B cell (primary cell): ENCODE measurements around the gene HHAT. TPM values are rescaled to one million over a fixed set of nuclear protein-coding genes. Genes with fewer than 3 reads are reported as not detected.
A peak's percentile ranks its signal among the peaks of the same experiment; 100 is the strongest.

ENCODE experiments used
- ATAC-seq: fragments of 200-7000 bp; cut with Tn5 transposase; one replicate; pipeline ENCODE4 v1.10.0; 2021; ENCODE audit warnings: low read depth, mild to moderate bottlenecking, moderate number of reproducible peaks, moderate library complexity
- CTCF ChIA-PET: fragments of 350-600 bp; sonication (Branson Sonifier 250); formaldehyde crosslinking; loops from one replicate; lab custom pipeline; 2021; ENCODE audit warnings: antibody characterized with exemption, inconsistent platforms; lab: Charles Lee
- POLR2A ChIA-PET: fragments of 350-600 bp; sonication (Branson Sonifier 250); formaldehyde crosslinking; loops from one replicate; lab custom pipeline; 2021; ENCODE audit warnings: antibody characterized with exemption; lab: Charles Lee
- DNase-seq: peaks from one replicate; pipeline ENCODE4 v3.0.0; 2013
- H2AFZ ChIP-seq: 2 replicates; pipeline ENCODE4 v1.6.1; 2012; ENCODE audit warnings: mild to moderate bottlenecking, low read depth, low read length; ENCODE audit not compliant: insufficient read depth, poor library complexity, severe bottlenecking
- H3K27ac ChIP-seq, 2 donors: 1 replicate in 1 of 2; 2 replicates in 1 of 2; pipeline ENCODE4 v1.5.1; 2012 to 2013; ENCODE audit warnings: low read length in 2 of 2, mild to moderate bottlenecking in 2 of 2, moderate library complexity in 1 of 2
- H3K27me3 ChIP-seq, 4 experiments: fragments of 200-600 bp in 1 of 4; sonication (generic) in 1 of 4; replicated peaks in 1 of 4; 1 replicate in 2 of 4; 2 replicates in 2 of 4; pipeline versions ENCODE4 v1.6.1 to v1.7.0; 2013 to 2016; ENCODE audit warnings: low read length in 3 of 4, mild to moderate bottlenecking in 2 of 4, mixed read lengths in 1 of 4, moderate library complexity in 1 of 4; ENCODE audit not compliant: insufficient read depth in 4 of 4, control insufficient read depth in 3 of 4; ENCODE audit errors: control extremely low read depth in 1 of 4
- H3K36me3 ChIP-seq, 2 experiments: replicated peaks in 1 of 2; 1 replicate in 1 of 2; 2 replicates in 1 of 2; pipeline versions ENCODE4 v1.6.1 to v1.7.1; 2013; ENCODE audit warnings: low read length in 1 of 2; ENCODE audit not compliant: insufficient read depth in 2 of 2, control insufficient read depth in 1 of 2; ENCODE audit errors: control extremely low read depth in 1 of 2, extremely low read depth in 1 of 2
- H3K4me1 ChIP-seq, 2 donors: fragments of 200-600 bp in 1 of 2; sonication (generic) in 1 of 2; 1 replicate in 1 of 2; 2 replicates in 1 of 2; pipeline versions ENCODE4 v1.5.1 to v1.6.1; 2013 to 2017; ENCODE audit warnings: low read length in 2 of 2; ENCODE audit not compliant: control insufficient read depth in 2 of 2, insufficient read depth in 2 of 2
- H3K4me2 ChIP-seq: replicated peaks from 2 replicates; pipeline ENCODE3; 2012; ENCODE audit warnings: mild to moderate bottlenecking, low read depth, low read length; ENCODE audit not compliant: poor library complexity, severe bottlenecking
- H3K4me3 ChIP-seq, 5 experiments: fragments of 200-600 bp in 1 of 5; sonication (generic) in 1 of 5; 1 replicate in 3 of 5; 2 replicates in 2 of 5; pipeline versions ENCODE4 v1.5.1 to v1.7.0; 2011 to 2016; ENCODE audit warnings: low read length in 4 of 5, mild to moderate bottlenecking in 4 of 5, low read depth in 2 of 5, control low read depth in 1 of 5, moderate library complexity in 1 of 5; ENCODE audit not compliant: insufficient read depth in 1 of 5; ENCODE audit errors: control extremely low read depth in 1 of 5, extremely low read depth in 1 of 5
- H3K79me2 ChIP-seq: fragments of 200-600 bp; sonication (generic); one replicate; pipeline ENCODE4 v1.6.0; 2016; ENCODE audit warnings: low read length; ENCODE audit not compliant: control insufficient read depth, insufficient read depth
- H3K9ac ChIP-seq: fragments of 200-600 bp; sonication (generic); 2 replicates; pipeline ENCODE4 v1.6.1; 2017; ENCODE audit warnings: mild to moderate bottlenecking, low read length, moderate library complexity
- H3K9me3 ChIP-seq, 3 donors: one replicate each; pipeline versions ENCODE4 v1.6.1 to v1.7.1; 2013; ENCODE audit warnings: low read length in 2 of 3; ENCODE audit not compliant: control insufficient read depth in 2 of 3, insufficient read depth in 1 of 3; ENCODE audit errors: control extremely low read depth in 1 of 3
- H4K20me1 ChIP-seq: 2 replicates; pipeline ENCODE4 v1.6.0; 2012; ENCODE audit warnings: mild to moderate bottlenecking, low read length; ENCODE audit not compliant: insufficient read depth, control insufficient read depth, poor library complexity, severe bottlenecking
- H3K27ac Mint-ChIP-seq: one replicate; pipeline ENCODE4 v1.8.0; 2021; ENCODE audit warnings: mixed read lengths
- H3K27me3 Mint-ChIP-seq: one replicate; pipeline ENCODE4 v1.8.0; 2021; ENCODE audit warnings: mixed read lengths
- H3K4me1 Mint-ChIP-seq: one replicate; pipeline ENCODE4 v1.8.0; 2021; ENCODE audit warnings: mixed read lengths
- H3K4me3 Mint-ChIP-seq: one replicate; pipeline ENCODE4 v1.8.0; 2021; ENCODE audit warnings: mixed read lengths
- H3K9me3 Mint-ChIP-seq: one replicate; pipeline ENCODE4 v1.8.0; 2022; ENCODE audit warnings: mixed read lengths; ENCODE audit not compliant: insufficient read depth
- EZH2 ChIP-seq: IDR thresholded peaks from 2 replicates; pipeline ENCODE4 v1.6.1; 2012; ENCODE audit warnings: borderline replicate concordance, low read depth, mild to moderate bottlenecking, moderate library complexity, low read length; ENCODE audit not compliant: insufficient read depth, poor library complexity, severe bottlenecking
- WGBS: methylation state at CpG from one replicate; pipeline ENCODE4 v1.1.5; 2013; ENCODE audit warnings: missing lambda C conversion rate; ENCODE audit not compliant: insufficient coverage; 5-methylcytosine and 5-hydroxymethylcytosine counted together
- intact Hi-C: fragments of 100-400 bp; cut with micrococcal nuclease; formaldehyde crosslinking; loops from one replicate; pipeline ENCODE4 v1.10.0; 2022
- polyA plus RNA-seq: library from polyadenylated mRNA; depleted of rRNA; stranded (reverse); fragments of >200 nt; gene quantifications from 2 replicates; pipeline ENCODE4 v1.2.3, GENCODE V29; 2012
- total RNA-seq, 2 donors: library from RNA; stranded (reverse); fragments of 120-200 nt in 1 of 2; gene quantifications; 1 replicate in 1 of 2; 2 replicates in 1 of 2; pipeline versions ENCODE4 v1.2.3 to v1.2.4, GENCODE V29; 2013 to 2022
- TF ChIP-seq, protein P1 (sequence below): fragments of 200-600 bp; IDR thresholded peaks from one replicate; pipeline ENCODE4 v1.8.0; 2022; ENCODE audit warnings: antibody characterized with exemption, mild to moderate bottlenecking

The HHAT gene
- total and polyA plus RNA-seq, 2 donors (not counting 1 experiment from before 2014, with no cell fraction given), result 4.0 to 28.2 TPM

DNA sequence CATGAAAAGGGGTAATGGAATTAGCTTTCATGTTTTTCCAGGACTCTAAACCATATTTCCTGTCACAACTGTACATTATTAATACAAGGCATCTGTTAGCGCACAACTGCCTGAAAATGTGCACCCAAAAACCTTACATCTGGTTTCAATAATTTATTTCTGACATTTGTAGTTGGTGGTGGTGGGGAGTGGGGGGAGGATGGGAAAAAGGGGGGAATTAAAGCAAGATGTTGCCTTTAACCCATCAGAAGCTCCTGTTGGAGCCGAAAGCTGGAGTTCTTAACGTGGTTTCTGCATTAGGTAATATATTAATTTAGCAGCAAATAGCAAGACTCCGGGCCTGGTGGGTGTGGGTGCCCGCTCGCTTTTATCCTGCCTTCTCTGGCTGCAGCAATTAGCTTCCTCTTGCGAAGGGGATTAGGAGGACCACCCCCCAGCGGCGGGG lies 36.9 kb upstream of the HHAT start:
- no peak for DNase-seq
- Histone ChIP-seq H3K27ac (no peak overlapping the region), H3K9me3 (no peaks in the 10 kb centered on the region), H3K4me1 (peaks cover 12 to 14% of the 10 kb centered on the region in 2 donors), H4K20me1 (no peaks in the 10 kb centered on the region), H3K27me3 (peaks cover 0 to 40% (median 23%) of the 10 kb centered on the region in 4 experiments), H3K36me3 (no peaks in the 10 kb centered on the region), H3K4me2 (peak overlapping the region; percentile 76), H2AFZ (no peak overlapping the region), H3K79me2 (no peaks in the 10 kb centered on the region), H3K9ac (peak overlapping the region; percentile 45), H3K4me3 (peak overlapping the region in 1 of 5 experiments; percentile 46)
- Mint-ChIP-seq H3K27me3 (peaks cover 53% of the 10 kb centered on the region), H3K27ac (no peak overlapping the region), H3K4me3 (no peak overlapping the region), H3K4me1 (peaks cover 3% of the 10 kb centered on the region), H3K9me3 (no peaks in the 10 kb centered on the region)
- intact Hi-C loops, result loop anchor here (1.0 kb wide), 1 partner anchor 108 kb away; no protein-coding TSS in a partner anchor
- ATAC-seq, result no peak
- ChIA-PET POLR2A (no interaction called here), CTCF (interaction anchor here (1.3 kb wide), 1 partner anchor 108 kb away, joined by 4 read pairs; no protein-coding TSS in a partner anchor)
- TF ChIP-seq EZH2, result no peak
- TF ChIP-seq, protein P1, sequence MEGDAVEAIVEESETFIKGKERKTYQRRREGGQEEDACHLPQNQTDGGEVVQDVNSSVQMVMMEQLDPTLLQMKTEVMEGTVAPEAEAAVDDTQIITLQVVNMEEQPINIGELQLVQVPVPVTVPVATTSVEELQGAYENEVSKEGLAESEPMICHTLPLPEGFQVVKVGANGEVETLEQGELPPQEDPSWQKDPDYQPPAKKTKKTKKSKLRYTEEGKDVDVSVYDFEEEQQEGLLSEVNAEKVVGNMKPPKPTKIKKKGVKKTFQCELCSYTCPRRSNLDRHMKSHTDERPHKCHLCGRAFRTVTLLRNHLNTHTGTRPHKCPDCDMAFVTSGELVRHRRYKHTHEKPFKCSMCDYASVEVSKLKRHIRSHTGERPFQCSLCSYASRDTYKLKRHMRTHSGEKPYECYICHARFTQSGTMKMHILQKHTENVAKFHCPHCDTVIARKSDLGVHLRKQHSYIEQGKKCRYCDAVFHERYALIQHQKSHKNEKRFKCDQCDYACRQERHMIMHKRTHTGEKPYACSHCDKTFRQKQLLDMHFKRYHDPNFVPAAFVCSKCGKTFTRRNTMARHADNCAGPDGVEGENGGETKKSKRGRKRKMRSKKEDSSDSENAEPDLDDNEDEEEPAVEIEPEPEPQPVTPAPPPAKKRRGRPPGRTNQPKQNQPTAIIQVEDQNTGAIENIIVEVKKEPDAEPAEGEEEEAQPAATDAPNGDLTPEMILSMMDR, result no peak
- WGBS, result 18% methylated on average over 6 of the region's 9 CpGs

DNA sequence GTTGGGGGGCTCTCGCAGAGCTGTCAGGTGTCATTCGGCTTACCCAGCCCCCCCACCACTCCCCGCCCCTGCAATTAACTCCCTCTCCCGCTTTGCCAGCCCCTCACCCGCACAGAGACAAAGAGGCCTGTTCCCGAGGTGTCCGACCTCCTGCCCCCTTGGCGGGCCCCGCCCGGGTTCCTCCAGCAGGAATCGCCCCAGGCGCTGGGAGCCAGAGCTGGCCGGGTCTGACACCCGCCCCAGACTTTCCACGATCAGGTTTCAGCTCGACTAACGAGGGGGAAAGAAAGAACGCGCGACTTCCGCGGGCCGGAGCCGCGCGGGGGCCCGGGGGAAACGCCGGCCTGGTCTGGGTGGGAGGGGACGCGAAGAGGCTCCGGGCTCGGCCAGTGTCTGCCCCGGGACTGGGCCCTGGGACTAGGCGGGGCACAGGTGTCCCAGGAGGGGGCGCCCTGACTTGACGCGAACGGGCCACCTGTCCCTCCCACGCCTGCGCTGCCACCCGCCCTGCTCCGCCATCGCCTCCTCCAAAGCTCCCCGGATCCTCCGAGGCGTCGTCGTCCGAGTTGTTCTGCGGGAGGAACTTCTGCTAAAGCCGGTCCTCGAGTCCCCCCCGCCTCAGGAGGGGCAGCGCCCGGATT lies 36.4 kb upstream of the HHAT start:
- no peak overlapping the region for H3K27ac ChIP-seq
- Mint-ChIP-seq H3K27ac (no peak overlapping the region), H3K9me3 (no peaks in the 10 kb centered on the region), H3K27me3 (peaks cover 58% of the 10 kb centered on the region), H3K4me3 (peak overlapping the region; percentile 69), H3K4me1 (peaks cover 3% of the 10 kb centered on the region)
- no peaks in the 10 kb centered on the region for H3K36me3 ChIP-seq
- H3K4me3 ChIP-seq, result peak overlapping the region in 3 of 5 experiments; percentile 25 to 46 (median 39)
- peaks cover 12 to 14% of the 10 kb centered on the region in 2 donors for H3K4me1 ChIP-seq
- peak overlapping the region; percentile 45 for H3K9ac ChIP-seq
- ATAC-seq (peak; percentile 54), DNase-seq (peak; percentile 31)
- intact Hi-C loops, result loop anchor here (1.0 kb wide), 1 partner anchor 108 kb away; no protein-coding TSS in a partner anchor
- H3K4me2 ChIP-seq, result peak overlapping the region; percentile 76
- ChIA-PET POLR2A (no interaction called here), CTCF (interaction anchor here (1.3 kb wide), 1 partner anchor 108 kb away, joined by 4 read pairs; no protein-coding TSS in a partner anchor)
- H3K79me2 ChIP-seq, result no peaks in the 10 kb centered on the region
- no peaks in the 10 kb centered on the region for H4K20me1 ChIP-seq
- TF ChIP-seq EZH2, result no peak
- TF ChIP-seq, protein P1, result no peak
- 3% methylated on average over 56 of the region's 56 CpGs for WGBS
- H3K9me3 ChIP-seq, result no peaks in the 10 kb centered on the region
- peaks cover 0 to 42% (median 23%) of the 10 kb centered on the region in 4 experiments for H3K27me3 ChIP-seq
- H2AFZ ChIP-seq, result peak overlapping the region; percentile 30
